HG02678 (cell line): ENCODE measurements around the gene TRPC1.
"Not testable (repeated sequence)": the region's sequence is repeated elsewhere in the genome, so short reads cannot be mapped to it uniquely, and the experiment has no call there.

Source experiments
- ATAC-seq: cut with Tn5 transposase; IDR thresholded peaks from one replicate; pipeline ENCODE4 v1.9.1; 2021; ENCODE audit warnings: mild to moderate bottlenecking, moderate library complexity; ENCODE audit not compliant: unreplicated experiment

Gene TRPC1

GRCh38 chr3:142723968-142724681 is at the start of gene TRPC1:
TSS of gene TRPC1 (plus strand) at chr3:142724034. CDS start at chr3:142724560, 526 bp downstream.
- peak; percentile 92 for ATAC-seq

DNA sequence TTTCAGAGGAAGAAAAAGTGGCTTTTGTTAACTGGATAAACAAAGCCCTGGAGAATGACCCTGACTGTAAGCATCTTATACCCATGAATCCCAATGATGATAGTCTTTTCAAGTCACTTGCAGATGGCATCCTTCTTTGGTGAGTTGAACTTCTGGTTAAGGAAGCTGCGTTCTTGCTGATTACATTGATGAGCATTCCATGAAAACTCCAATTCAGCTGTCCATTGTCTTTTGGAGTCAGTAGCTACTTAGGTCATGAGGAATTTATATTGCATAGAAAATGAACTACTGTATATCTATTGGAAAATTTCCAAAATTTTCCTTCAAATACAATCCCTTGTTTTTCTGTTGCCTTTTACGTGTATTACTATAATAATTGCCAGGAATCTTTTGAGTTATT is 47.7 kb upstream of the TRPC1 start:
- ATAC-seq: no peak

GRCh38 chr3:142680710-142681109 is 43.1 kb upstream of the TRPC1 start:
- no peak for ATAC-seq

- no peak for ATAC-seq
These were observed 33.2 kb upstream of the TRPC1 start for GRCh38 chr3:142690613-142691012.

GRCh38 chr3:142691527-142691926 is 32.3 kb upstream of the TRPC1 start:
- no peak for ATAC-seq

DNA sequence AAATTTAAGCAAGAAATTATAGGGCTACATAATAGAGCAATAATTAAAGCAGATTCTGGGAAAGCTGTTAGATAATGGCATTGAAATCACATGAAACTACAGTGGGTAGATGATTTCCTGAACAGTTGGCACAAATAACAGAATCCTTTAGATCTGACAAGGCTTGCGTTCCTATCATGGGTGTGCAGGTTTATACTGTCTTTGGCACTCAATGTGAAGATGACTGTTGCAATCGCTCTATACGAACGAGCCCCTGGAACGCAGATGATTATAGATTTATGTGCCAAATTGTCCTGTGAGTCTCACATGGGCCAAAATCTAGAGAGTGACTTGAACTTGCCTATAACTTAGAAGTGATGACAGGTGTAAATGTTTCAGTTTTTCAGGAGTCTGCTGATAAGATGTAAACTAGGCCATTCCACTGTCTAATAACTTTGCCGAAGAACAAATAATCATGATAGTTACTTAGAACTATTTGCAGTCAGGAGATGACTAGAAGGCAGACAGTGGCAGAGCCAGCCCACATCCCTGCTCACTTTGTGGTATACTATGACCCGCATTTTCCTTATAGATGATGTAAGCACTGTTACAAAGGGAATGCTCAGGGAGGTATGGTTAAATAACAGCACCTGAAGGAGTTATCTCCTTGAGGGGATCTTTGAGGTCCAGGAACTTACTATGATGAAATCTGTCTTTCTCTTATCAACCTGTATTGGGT is 30.5 kb upstream of the TRPC1 start:
- no peak for ATAC-seq

- no peak for ATAC-seq
These were observed 29.6 kb upstream of the TRPC1 start for GRCh38 chr3:142694225-142694624.

- no peak for ATAC-seq
These were observed 18.6 kb upstream of the TRPC1 start for GRCh38 chr3:142705198-142705597.

- no peak for ATAC-seq
These were observed 17.3 kb upstream of the TRPC1 start for GRCh38 chr3:142706321-142707127.

DNA sequence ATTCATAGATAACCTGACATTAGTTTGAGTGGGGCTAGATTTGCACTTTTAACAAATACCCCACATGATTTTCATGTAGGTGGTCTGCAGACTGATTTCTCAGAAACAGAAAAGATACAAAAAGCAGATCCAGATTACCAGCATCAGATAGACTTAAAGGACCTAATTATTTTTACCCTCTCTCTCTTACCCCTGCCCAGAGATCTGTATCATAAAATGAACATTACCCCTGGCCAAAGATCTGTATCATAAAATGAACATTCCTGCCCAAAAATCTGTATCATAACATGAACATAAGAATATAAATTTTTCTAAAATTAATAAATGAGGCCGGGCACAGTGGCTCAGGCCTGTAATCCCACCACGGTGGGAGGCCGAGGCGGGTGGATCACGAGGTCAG is 14.6 kb upstream of the TRPC1 start:
- no peak for ATAC-seq

GRCh38 chr3:142714882-142715281 is 9.0 kb upstream of the TRPC1 start:
- ATAC-seq: not testable (repeated sequence)

- no peak for ATAC-seq
These were observed 7.7 kb upstream of the TRPC1 start for GRCh38 chr3:142716102-142716501.

DNA sequence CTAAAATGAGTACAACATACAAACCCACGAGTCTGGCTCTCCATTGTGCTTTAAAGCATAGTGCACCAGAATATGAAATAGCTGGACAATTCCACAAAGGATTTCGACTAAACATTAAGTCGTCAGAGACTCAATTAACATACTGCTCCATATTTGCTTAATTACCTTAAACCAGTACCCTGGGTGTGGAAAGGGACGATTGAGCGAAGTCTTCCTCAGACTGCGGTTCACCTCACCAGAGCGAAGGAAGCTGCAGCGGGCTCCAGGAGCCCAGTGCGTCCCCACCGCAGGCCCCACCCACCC is 218 bp upstream of the TRPC1 start:
- ATAC-seq: no peak

DNA sequence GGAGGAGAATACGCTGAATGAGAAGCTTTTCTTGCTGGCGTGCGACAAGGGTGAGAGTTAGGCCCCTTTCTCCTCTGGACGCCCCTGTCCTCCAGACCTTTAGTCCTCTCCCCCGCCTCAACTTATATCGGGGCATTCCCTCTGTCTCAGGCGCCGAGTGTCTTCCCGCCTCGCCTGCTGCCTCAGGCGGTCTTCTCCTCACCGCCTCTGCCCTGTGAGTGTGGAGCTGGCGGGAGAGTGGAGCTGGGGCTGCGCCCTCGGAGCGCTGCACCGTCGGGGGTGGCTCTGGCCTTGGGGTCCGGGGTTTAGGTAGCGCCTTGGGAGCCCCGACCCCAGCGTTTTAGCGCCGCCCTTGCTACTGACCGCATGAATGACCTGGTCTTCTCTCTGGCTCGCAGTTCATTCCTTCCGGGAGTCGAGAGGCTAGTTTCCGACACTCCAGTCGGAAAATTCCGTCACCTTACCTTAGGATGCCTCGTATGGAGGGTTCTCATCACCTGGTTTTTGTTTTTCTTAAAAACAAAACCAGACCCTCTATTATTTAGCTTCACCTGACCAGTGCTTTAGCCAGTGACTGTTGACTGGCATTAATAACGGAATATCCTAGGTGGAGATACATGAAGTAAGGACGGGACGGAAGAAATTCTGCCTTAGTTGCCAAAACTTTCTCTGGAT is 985 bp downstream of the TRPC1 start:
- peak; percentile 20 for ATAC-seq

- ATAC-seq: no peak
These were observed 1.5 kb downstream of the TRPC1 start for GRCh38 chr3:142725357-142725739.

DNA sequence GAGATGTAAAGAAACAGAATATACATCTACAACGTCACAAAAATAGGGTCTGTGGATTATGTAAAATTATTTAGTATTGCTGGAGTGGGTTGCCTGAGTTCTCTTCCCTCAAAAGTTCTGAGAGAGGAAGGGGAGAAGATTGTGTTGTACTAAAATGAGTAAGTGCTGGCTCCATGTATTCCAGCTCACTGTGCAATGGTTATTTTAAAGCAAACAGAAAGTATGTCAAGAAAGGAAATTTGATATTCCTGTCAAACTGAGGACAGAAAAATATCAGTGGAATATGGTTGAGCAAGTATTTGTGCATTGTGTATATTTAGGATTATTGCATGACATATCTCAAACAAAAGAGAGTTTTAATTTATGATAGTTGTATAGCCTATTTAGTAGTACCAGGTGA is 2.2 kb downstream of the TRPC1 start:
- ATAC-seq: no peak

- no peak for ATAC-seq
These were observed 8.2 kb downstream of the TRPC1 start for GRCh38 chr3:142732066-142732465.

DNA sequence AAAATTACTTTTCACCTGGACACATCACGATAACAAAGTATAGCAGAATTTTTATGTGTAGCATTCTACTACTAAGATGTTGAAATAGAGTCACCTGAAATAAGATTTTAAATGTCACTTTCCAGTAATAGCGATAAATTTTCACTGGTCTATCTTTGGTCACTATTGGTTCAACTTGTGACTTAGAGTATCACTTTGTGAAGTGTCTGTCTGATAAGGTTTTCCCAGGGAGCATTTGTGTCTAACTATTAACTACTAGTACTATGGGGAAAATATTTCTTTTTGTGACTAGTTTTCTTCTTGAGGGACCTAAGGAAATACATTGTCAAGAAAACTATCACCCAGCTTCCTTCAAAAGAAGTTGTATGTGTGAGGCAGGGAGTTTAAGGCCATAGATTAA is 11.0 kb downstream of the TRPC1 start:
- ATAC-seq: no peak

GRCh38 chr3:142735462-142735861 is 11.6 kb downstream of the TRPC1 start:
- no peak for ATAC-seq

- ATAC-seq: no peak
These were observed 14.6 kb downstream of the TRPC1 start for GRCh38 chr3:142738396-142738795.

- no peak for ATAC-seq
These were observed 22.8 kb downstream of the TRPC1 start for GRCh38 chr3:142746646-142747045.
